ENCODE measurements around the gene CTNNBL1. TPM values are rescaled to one million over a fixed set of nuclear protein-coding genes. Genes with fewer than 3 reads are reported as not detected.
A peak's percentile ranks its signal among the peaks of the same experiment; 100 is the strongest.

CTNNBL1 gene
- total and polyA plus RNA-seq, 11 donors: 22.6 to 68.9 (median 50.5) TPM

DNA sequence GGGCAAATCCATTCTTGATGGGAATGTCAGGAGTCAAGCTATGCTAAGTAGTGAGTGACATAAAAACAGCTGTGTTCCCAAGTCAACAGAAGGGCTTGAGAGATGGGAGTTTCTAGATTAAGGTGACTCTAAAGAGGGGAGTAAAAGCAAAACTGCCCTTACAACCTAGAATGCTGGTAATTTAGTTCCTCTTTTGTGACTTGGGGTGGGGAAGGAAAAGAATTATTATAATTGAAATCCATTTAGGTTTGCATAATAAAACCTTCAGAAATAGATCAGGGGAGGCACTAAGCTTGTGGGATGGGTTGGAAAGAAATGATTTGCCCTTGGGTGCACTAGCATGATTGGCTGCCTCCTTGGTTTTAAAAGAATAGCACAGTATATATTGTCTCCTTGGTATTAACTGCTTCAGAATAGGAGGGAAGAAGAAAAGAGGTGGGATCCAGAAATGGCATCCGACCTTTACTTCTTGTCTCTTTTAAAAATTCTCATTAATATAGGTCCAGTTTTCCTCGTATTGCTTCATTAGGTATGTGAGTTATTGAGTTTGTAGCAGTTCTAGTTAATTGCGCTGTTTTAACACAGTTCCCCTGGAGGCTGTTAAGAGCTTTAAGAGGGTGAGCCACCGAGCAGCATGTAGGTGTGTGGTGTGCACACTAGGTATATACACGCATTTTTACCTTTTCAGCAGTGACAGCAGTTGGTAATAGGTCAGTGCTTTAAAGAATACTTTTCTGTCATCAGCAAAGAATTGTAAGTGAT is 113.8 kb downstream of the CTNNBL1 start:
- Histone ChIP-seq H3K27me3 (no peaks in the 10 kb centered on the region), H3K27ac (no peak overlapping the region), H3K4me3 (no peak overlapping the region), H3K4me1 (peaks cover 0 to 21% (median 4%) of the 10 kb centered on the region in 12 donors), H3K36me3 (peaks cover 0 to 51% (median 19%) of the 10 kb centered on the region in 9 donors), H3K9me3 (no peaks in the 10 kb centered on the region)
- TF ChIP-seq, protein P1, sequence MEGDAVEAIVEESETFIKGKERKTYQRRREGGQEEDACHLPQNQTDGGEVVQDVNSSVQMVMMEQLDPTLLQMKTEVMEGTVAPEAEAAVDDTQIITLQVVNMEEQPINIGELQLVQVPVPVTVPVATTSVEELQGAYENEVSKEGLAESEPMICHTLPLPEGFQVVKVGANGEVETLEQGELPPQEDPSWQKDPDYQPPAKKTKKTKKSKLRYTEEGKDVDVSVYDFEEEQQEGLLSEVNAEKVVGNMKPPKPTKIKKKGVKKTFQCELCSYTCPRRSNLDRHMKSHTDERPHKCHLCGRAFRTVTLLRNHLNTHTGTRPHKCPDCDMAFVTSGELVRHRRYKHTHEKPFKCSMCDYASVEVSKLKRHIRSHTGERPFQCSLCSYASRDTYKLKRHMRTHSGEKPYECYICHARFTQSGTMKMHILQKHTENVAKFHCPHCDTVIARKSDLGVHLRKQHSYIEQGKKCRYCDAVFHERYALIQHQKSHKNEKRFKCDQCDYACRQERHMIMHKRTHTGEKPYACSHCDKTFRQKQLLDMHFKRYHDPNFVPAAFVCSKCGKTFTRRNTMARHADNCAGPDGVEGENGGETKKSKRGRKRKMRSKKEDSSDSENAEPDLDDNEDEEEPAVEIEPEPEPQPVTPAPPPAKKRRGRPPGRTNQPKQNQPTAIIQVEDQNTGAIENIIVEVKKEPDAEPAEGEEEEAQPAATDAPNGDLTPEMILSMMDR (IDR thresholded peaks at IDR 0.05): no peak
- no peak for TF ChIP-seq POLR2A (IDR thresholded peaks at IDR 0.05)
- intact Hi-C loops (cut with DNase I): no loop called here
- 79 to 87% (median 83%) methylated on average over 5 of the region's 5 CpGs for whole genome bisulfite sequencing, 4 donors
- ATAC-seq (no peak), DNase-seq (no peak)

- TF ChIP-seq, protein P1 (IDR thresholded peaks at IDR 0.05): no peak
- no peak for TF ChIP-seq POLR2A (IDR thresholded peaks at IDR 0.05)
- H3K36me3 ChIP-seq: peaks cover 0 to 43% (median 12%) of the 10 kb centered on the region in 9 donors
- peak in 1 of 4 donors; percentile 49 for ATAC-seq
Measured at GRCh38 chr20:37808233-37809070, 114.6 kb downstream of the CTNNBL1 start.

GRCh38 chr20:37810027-37810426 is 116.2 kb downstream of the CTNNBL1 start:
- ATAC-seq: no peak
- intact Hi-C loops (cut with DNase I): no loop called here
- no peak overlapping the region for H3K4me3 ChIP-seq
- peaks cover 0 to 15% (median 3%) of the 10 kb centered on the region in 12 donors for H3K4me1 ChIP-seq
- no peaks in the 10 kb centered on the region for H3K27me3 ChIP-seq
- no peak overlapping the region for H3K27ac ChIP-seq
- no peaks in the 10 kb centered on the region for H3K9me3 ChIP-seq
- TF ChIP-seq, protein P1 (IDR thresholded peaks at IDR 0.05): no peak
- no peak for TF ChIP-seq POLR2A (IDR thresholded peaks at IDR 0.05)
- DNase-seq: no peak
- H3K36me3 ChIP-seq: peaks cover 0 to 29% (median 0%) of the 10 kb centered on the region in 9 donors
- 85 to 97% (median 96%) methylated on average over 4 of the region's 4 CpGs for WGBS, 4 donors

More at GRCh38 chr20:37808233-37809070, 114.6 kb downstream of the CTNNBL1 start:
- Histone ChIP-seq H3K4me3 (no peak overlapping the region), H3K27ac (no peak overlapping the region), H3K9me3 (no peaks in the 10 kb centered on the region), H3K4me1 (peaks cover 0 to 19% (median 4%) of the 10 kb centered on the region in 12 donors), H3K27me3 (no peaks in the 10 kb centered on the region)
- intact Hi-C loops (cut with DNase I): no loop called here
- 59 to 68% (median 61%) methylated on average over 7 of the region's 7 CpGs for WGBS, 4 donors
- DNase-seq: no peak

DNA sequence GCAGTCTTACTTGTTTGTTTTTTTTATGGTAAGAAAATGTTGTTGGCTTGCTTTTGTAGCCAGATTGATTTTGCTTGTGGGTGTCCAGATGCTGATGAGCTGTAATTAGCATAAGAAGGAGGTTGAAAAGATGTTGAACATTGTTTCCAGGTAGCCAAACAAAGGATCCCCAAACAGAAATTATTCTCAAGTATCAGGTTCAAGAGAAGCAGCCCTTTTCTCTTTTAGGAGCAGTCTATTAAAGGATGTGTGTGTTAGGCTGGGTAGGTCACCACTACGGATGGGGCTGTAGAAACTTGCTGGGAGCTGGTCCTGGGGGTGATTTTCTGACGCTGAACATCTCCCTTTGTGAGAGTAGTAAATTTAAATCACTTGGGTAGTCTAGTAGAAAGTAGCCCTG is 122.2 kb downstream of the CTNNBL1 start:
- no peak for ATAC-seq
- 87 to 94% (median 92%) methylated on average over 2 of the region's 2 CpGs for WGBS, 4 donors
- peaks cover 0 to 6% (median 0%) of the 10 kb centered on the region in 12 donors for H3K4me1 ChIP-seq
- no peak overlapping the region for H3K4me3 ChIP-seq
- no peak for DNase-seq
- TF ChIP-seq, protein P1 (IDR thresholded peaks at IDR 0.05): no peak
- no peak for TF ChIP-seq POLR2A (IDR thresholded peaks at IDR 0.05)
- no peaks in the 10 kb centered on the region for H3K9me3 ChIP-seq
- intact Hi-C loops (cut with DNase I): no loop called here
- H3K27me3 ChIP-seq: no peaks in the 10 kb centered on the region
- peaks cover 0 to 8% (median 0%) of the 10 kb centered on the region in 9 donors for H3K36me3 ChIP-seq
- no peak overlapping the region for H3K27ac ChIP-seq

Data from heart left ventricle (tissue), 16 donors.